ENCODE results near the gene SETD3.
A peak's percentile ranks its signal among the peaks of the same experiment; 100 is the strongest.

- TF ChIP-seq RFX5 (IDR thresholded peaks at IDR 0.05; ENCODE audit: borderline replicate concordance, low read depth, low read length) = no peak
- TF ChIP-seq, protein P1, sequence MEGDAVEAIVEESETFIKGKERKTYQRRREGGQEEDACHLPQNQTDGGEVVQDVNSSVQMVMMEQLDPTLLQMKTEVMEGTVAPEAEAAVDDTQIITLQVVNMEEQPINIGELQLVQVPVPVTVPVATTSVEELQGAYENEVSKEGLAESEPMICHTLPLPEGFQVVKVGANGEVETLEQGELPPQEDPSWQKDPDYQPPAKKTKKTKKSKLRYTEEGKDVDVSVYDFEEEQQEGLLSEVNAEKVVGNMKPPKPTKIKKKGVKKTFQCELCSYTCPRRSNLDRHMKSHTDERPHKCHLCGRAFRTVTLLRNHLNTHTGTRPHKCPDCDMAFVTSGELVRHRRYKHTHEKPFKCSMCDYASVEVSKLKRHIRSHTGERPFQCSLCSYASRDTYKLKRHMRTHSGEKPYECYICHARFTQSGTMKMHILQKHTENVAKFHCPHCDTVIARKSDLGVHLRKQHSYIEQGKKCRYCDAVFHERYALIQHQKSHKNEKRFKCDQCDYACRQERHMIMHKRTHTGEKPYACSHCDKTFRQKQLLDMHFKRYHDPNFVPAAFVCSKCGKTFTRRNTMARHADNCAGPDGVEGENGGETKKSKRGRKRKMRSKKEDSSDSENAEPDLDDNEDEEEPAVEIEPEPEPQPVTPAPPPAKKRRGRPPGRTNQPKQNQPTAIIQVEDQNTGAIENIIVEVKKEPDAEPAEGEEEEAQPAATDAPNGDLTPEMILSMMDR (IDR thresholded peaks at IDR 0.05; ENCODE audit: control extremely low read depth in 1 of 3, insufficient read depth in 1 of 3, low read depth in 1 of 3, low read length in 3 of 3) = no peak
- no peak for TF ChIP-seq RNF2 (IDR thresholded peaks at IDR 0.05; ENCODE audit: borderline replicate concordance, low read depth, low read length, missing control alignments, poor library complexity, severe bottlenecking)
- TF ChIP-seq HDAC2 (IDR thresholded peaks at IDR 0.05; ENCODE audit: borderline replicate concordance in 1 of 2, low read depth in 2 of 2, low read length in 2 of 2) = no peak
- no peak for TF ChIP-seq EP300 (IDR thresholded peaks at IDR 0.05; ENCODE audit: borderline replicate concordance in 1 of 2, low read depth in 2 of 2, low read length in 2 of 2)
- TF ChIP-seq MAFK (IDR thresholded peaks at IDR 0.05; ENCODE audit: low read depth, low read length) = peak; percentile 68
- TF ChIP-seq ATF3 (IDR thresholded peaks at IDR 0.05; ENCODE audit: insufficient read depth, low read depth, low read length) = no peak
- no peak for TF ChIP-seq NANOG (IDR thresholded peaks at IDR 0.05; ENCODE audit: insufficient read depth, low read depth, low read length, poor library complexity, severe bottlenecking)
- no peak for TF ChIP-seq POLR2A (IDR thresholded peaks at IDR 0.05; ENCODE audit: control extremely low read depth in 1 of 2, low read depth in 2 of 2, low read length in 2 of 2)
- TF ChIP-seq KDM5A (IDR thresholded peaks at IDR 0.05; ENCODE audit: low read length) = no peak
- TF ChIP-seq CHD1 (IDR thresholded peaks at IDR 0.05; ENCODE audit: low read depth, low read length) = no peak
- no peak for TF ChIP-seq CEBPB (IDR thresholded peaks at IDR 0.05; ENCODE audit: low read depth, low read length)
- no peak for TF ChIP-seq RAD21 (IDR thresholded peaks at IDR 0.05 in 1 of 2, conservative IDR thresholded peaks at IDR 0.05 in 1 of 2; ENCODE audit: low read depth in 2 of 2, low read length in 2 of 2)
- TF ChIP-seq FOSL1 (IDR thresholded peaks at IDR 0.05; ENCODE audit: insufficient read depth, low read depth, low read length) = no peak
These were observed 67.5 kb downstream of the SETD3 start for GRCh38 chr14:99413172-99413571.

Data from H1 (cell line).